Stomach (tissue), 9 donors: ENCODE data around the gene PIP4K2A. TPM values are rescaled to one million over a fixed set of nuclear protein-coding genes. Genes with fewer than 3 reads are reported as not detected.

Experiments
- DNase-seq, 2 donors: peaks; one replicate each; pipeline versions ENCODE4 v3.0.0 to v3.0.0-alpha.2; 2013 to 2019
- H3K27ac ChIP-seq, 5 donors: fragments of 200-600 bp in 4 of 5; sonication (generic) in 4 of 5; one replicate each; pipeline ENCODE4 v1.5.1; 2013 to 2019; ENCODE audit warnings: mild to moderate bottlenecking in 1 of 5, moderate library complexity in 1 of 5
- H3K27me3 ChIP-seq, 3 donors: fragments of 200-600 bp; sonication (generic); one replicate each; pipeline ENCODE4 v1.5.1; 2017 to 2019; ENCODE audit warnings: mixed run types in 1 of 3
- H3K36me3 ChIP-seq, 4 donors: fragments of 200-600 bp; sonication (generic); 1 replicate in 3 of 4; 2 replicates in 1 of 4; pipeline ENCODE4 v1.5.1; 2016 to 2019
- H3K4me1 ChIP-seq, 4 donors: fragments of 200-600 bp; sonication (generic); one replicate each; pipeline ENCODE4 v1.5.1; 2016 to 2019
- H3K4me3 ChIP-seq, 4 donors: fragments of 200-600 bp; sonication (generic) in 3 of 4; one replicate each; pipeline ENCODE4 v1.5.1; 2016 to 2019; ENCODE audit warnings: mild to moderate bottlenecking in 1 of 4
- H3K9me3 ChIP-seq, 4 donors: fragments of 200-600 bp; sonication (generic); one replicate each; pipeline ENCODE4 v1.5.1; 2016 to 2019
- EP300 ChIP-seq: sonication (generic); formaldehyde crosslinking; IDR thresholded peaks from one replicate; pipeline ENCODE4 v1.6.1; 2017; ENCODE audit warnings: antibody characterized with exemption
- POLR2A ChIP-seq, 4 donors: fragments of 450-650 bp; IDR thresholded peaks; one replicate each; pipeline ENCODE4 v1.6.1; 2016; ENCODE audit warnings: antibody characterized with exemption in 4 of 4, control low read depth in 2 of 4, mild to moderate bottlenecking in 1 of 4, moderate library complexity in 1 of 4
- POLR2AphosphoS5 ChIP-seq, 3 donors: sonication (generic); formaldehyde crosslinking; IDR thresholded peaks; one replicate each; pipeline ENCODE4 v1.6.1; 2016; ENCODE audit warnings: antibody characterized with exemption in 3 of 3
- WGBS, 5 donors: extraction: QIAGEN DNeasy Blood & Tissue Kit in 3 of 5; methylation state at CpG; one replicate each; pipeline versions ENCODE4 v1.1.5 to v1.1.7; 2013 to 2018; 5-methylcytosine and 5-hydroxymethylcytosine counted together
- intact Hi-C: fragments of 100-400 bp; cut with DNase I; formaldehyde crosslinking; loops from one replicate; pipeline ENCODE4 v1.15.1; 2023; ENCODE audit warnings: low total_unique reads
- polyA plus RNA-seq, 3 donors: library from polyadenylated mRNA; stranded (reverse); fragments of 200-250 nt; gene quantifications; one replicate each; pipeline ENCODE4 v1.2.3, GENCODE V29; 2013
- total RNA-seq, 5 donors: library from RNA; depleted of rRNA; stranded (reverse); fragments of >200 nt; gene quantifications; one replicate each; pipeline versions ENCODE4 v1.1.0 to v1.2.3, GENCODE V29; 2014 to 2016
- TF ChIP-seq, protein P1 (sequence below), 7 experiments: fragments of 450-650 bp in 4 of 7; fragments of 200-600 bp in 3 of 7; sonication (generic) in 3 of 7; IDR thresholded peaks; one replicate each; pipeline ENCODE4 v1.5.1; 2016 to 2019; ENCODE audit warnings: antibody characterized with exemption in 7 of 7, control low read depth in 2 of 7, mild to moderate bottlenecking in 1 of 7
- donor health status: healthy with polysubstance abuse.
- donor health status: Bipolar disorder and iron deficiency.
- donor health status: healthy.

PIP4K2A gene
- total and polyA plus RNA-seq, 8 donors = 6.7 to 61.3 (median 13.6) TPM

DNA sequence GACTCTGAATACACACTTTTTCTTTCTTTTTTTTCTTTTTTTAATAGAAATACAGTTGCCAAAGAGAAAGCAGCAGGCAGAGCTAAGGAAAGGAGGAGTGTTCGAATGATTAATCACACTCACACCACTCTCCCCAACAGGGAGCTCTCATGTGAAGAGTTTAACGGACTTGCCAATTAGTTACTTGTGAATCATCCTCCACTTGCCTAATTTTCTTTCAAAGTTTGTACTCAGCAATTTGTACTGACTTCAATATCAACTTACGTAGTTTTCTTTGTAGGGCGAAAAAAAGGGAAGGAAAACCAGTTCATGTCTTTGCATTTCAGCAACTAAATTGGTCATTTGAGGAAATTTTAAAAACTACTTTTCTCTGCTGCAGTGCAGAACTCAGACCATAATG lies 109.2 kb downstream of the PIP4K2A start:
- 60 to 86% (median 74%) methylated on average over 4 of the region's 4 CpGs for WGBS, 5 donors
- peak overlapping the region in 4 of 5 donors; percentile 38 to 66 (median 60) for H3K27ac ChIP-seq

DNA sequence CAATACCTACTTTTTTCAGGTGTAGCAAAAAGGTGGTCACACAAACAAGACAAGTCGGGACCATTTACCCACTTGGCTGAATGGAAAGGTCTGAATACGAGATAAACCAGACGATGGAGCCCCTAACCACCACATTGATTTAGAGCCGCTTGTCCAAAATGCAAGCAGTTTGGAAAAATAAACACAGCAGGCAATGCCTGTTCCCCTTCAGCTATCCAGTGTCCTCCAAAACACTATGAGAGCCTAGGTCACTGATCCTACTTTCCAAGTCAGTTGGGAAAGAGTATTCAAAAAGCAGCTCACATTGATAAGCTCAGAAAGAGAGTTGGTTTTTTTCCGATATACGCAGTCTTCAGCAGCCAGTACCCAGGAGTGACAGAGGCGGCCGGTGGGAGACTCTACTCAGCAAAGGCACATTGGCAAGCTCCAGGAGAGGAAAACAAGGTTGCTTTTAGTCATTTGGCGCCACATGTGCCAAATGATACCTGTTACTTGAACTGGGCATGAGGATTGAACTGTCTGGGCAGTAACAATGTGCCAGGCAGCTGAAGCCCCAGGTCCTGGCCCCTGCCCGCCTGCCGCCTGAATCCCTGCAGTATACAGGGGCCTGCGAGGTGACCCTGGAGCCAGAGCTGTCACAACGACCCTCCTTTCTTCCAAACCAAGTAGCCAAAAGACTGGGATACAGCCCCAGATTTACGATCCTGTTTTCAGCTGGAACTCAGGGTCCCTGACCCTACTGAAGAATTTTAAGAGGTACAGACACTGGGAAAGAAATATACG lies 109.8 kb downstream of the PIP4K2A start:
- peaks cover 0 to 33% (median 7%) of the 10 kb centered on the region in 4 donors for H3K4me1 ChIP-seq
- intact Hi-C loops = no loop called here
- no peak for TF ChIP-seq POLR2A (IDR thresholded peaks at IDR 0.05)
- TF ChIP-seq, protein P1, sequence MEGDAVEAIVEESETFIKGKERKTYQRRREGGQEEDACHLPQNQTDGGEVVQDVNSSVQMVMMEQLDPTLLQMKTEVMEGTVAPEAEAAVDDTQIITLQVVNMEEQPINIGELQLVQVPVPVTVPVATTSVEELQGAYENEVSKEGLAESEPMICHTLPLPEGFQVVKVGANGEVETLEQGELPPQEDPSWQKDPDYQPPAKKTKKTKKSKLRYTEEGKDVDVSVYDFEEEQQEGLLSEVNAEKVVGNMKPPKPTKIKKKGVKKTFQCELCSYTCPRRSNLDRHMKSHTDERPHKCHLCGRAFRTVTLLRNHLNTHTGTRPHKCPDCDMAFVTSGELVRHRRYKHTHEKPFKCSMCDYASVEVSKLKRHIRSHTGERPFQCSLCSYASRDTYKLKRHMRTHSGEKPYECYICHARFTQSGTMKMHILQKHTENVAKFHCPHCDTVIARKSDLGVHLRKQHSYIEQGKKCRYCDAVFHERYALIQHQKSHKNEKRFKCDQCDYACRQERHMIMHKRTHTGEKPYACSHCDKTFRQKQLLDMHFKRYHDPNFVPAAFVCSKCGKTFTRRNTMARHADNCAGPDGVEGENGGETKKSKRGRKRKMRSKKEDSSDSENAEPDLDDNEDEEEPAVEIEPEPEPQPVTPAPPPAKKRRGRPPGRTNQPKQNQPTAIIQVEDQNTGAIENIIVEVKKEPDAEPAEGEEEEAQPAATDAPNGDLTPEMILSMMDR (IDR thresholded peaks at IDR 0.05) = no peak
- no peak overlapping the region for H3K4me3 ChIP-seq
- peaks cover 0 to 40% (median 25%) of the 10 kb centered on the region in 4 donors for H3K36me3 ChIP-seq
- H3K27me3 ChIP-seq = no peaks in the 10 kb centered on the region
- peak overlapping the region in 4 of 5 donors; percentile 38 to 66 (median 60) for H3K27ac ChIP-seq
- H3K9me3 ChIP-seq = no peaks in the 10 kb centered on the region
- 84 to 88% (median 86%) methylated on average over 13 to 15 of the region's 15 CpGs for WGBS, 5 donors
- no peak for DNase-seq

More for the DNA sequence above, 109.2 kb downstream of the PIP4K2A start:
- Histone ChIP-seq H3K36me3 (peaks cover 0 to 40% (median 25%) of the 10 kb centered on the region in 4 donors), H3K4me3 (no peak overlapping the region), H3K4me1 (peaks cover 0 to 35% (median 10%) of the 10 kb centered on the region in 4 donors), H3K27me3 (no peaks in the 10 kb centered on the region), H3K9me3 (no peaks in the 10 kb centered on the region)
- peak in 1 of 2 donors; percentile 34 for DNase-seq
- intact Hi-C loops = no loop called here
- no peak for TF ChIP-seq POLR2AphosphoS5 (IDR thresholded peaks at IDR 0.05)
- TF ChIP-seq POLR2A (IDR thresholded peaks at IDR 0.05) = no peak

DNA sequence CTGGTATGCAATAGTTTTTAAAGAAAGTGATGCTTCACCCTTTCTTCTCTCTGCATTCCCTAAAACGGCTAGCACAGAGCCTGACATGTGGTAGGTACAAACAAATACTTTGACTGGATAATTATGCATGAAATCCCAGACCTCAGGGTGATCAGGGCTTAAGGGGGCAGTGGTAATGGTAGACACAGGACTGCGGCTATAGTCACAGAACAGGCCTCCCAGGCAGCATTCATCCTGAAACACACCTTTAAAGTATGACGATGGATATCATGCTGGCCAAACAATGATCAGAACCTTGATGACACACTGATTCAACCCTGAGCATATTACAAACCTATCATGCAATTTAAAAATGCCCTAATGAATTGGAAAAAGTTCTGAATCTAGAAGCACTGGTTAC lies 110.8 kb downstream of the PIP4K2A start:
- no peak overlapping the region for H3K27ac ChIP-seq
- peaks cover 0 to 40% (median 5%) of the 10 kb centered on the region in 4 donors for H3K4me1 ChIP-seq
- no peak overlapping the region for H3K4me3 ChIP-seq
- no peaks in the 10 kb centered on the region for H3K27me3 ChIP-seq
- TF ChIP-seq, protein P1 (IDR thresholded peaks at IDR 0.05) = no peak
- no peak for TF ChIP-seq POLR2A (IDR thresholded peaks at IDR 0.05)
- no peak for TF ChIP-seq EP300
- no peak for TF ChIP-seq POLR2AphosphoS5 (IDR thresholded peaks at IDR 0.05)
- intact Hi-C loops = no loop called here
- DNase-seq = no peak
- peaks cover 0 to 32% (median 21%) of the 10 kb centered on the region in 4 donors for H3K36me3 ChIP-seq
- WGBS, 5 donors = 84 to 97% (median 92%) methylated on average over 3 of the region's 3 CpGs
- H3K9me3 ChIP-seq = no peaks in the 10 kb centered on the region

DNA sequence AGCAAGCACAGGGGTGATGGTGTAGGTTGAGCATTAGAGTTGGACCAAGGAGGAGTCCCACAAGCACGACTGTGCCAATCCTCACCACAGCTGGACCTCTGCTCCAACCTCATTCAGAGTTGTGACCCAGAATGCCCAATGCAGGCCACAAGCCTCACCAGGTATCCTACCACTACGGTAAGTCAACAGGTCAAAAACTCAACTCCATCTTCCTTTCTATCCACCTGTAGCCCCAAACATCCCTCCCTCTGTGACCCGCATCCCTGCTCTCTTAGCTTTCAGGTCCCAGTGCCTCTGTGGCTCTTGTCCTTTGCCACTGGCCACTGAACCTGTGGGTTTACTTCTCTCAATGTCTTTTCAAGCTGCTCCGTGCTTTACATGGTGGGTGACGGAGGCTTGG lies 112.8 kb downstream of the PIP4K2A start:
- H3K27me3 ChIP-seq = no peaks in the 10 kb centered on the region
- DNase-seq = no peak
- no peak overlapping the region for H3K4me3 ChIP-seq
- no peaks in the 10 kb centered on the region for H3K9me3 ChIP-seq
- peaks cover 0 to 16% (median 5%) of the 10 kb centered on the region in 4 donors for H3K36me3 ChIP-seq
- TF ChIP-seq POLR2A (IDR thresholded peaks at IDR 0.05) = no peak
- TF ChIP-seq, protein P1 (IDR thresholded peaks at IDR 0.05) = no peak
- H3K4me1 ChIP-seq = peaks cover 0 to 51% (median 10%) of the 10 kb centered on the region in 4 donors
- intact Hi-C loops = no loop called here
- WGBS, 5 donors = 90 to 97% (median 95%) methylated on average over 4 to 5 of the region's 5 CpGs
- H3K27ac ChIP-seq = peak overlapping the region in 1 of 5 donors; percentile 8
